IMR-90 (cell line): ENCODE results near the gene ALK. TPM values are rescaled to one million over a fixed set of nuclear protein-coding genes. Genes with fewer than 3 reads are reported as not detected.

ENCODE experiments used
- ATAC-seq: fragments of 200-7000 bp; cut with Tn5 transposase; 2 replicates; pipeline ENCODE4 v1.9.1; 2020; ENCODE audit warnings: low read depth, mild to moderate bottlenecking, moderate library complexity
- BruUV-seq: library from RNA; stranded (reverse); fragments of 400-500 nt; replicated peaks from 2 replicates; lab custom pipeline; 2021; lab: Mats Ljungman, UMichigan
- CTCF ChIA-PET: fragments of 300-600 bp; formaldehyde crosslinking; extraction: SDS; loops from one replicate; lab custom pipeline; 2021; ENCODE audit warnings: antibody characterized with exemption; lab: Yijun Ruan, JAX
- POLR2A ChIA-PET: fragments of 300-600 bp; sonication (Branson Sonifier 250); formaldehyde crosslinking; loops from one replicate; lab custom pipeline; 2022; ENCODE audit warnings: antibody characterized with exemption; ENCODE audit not compliant: unreplicated experiment; lab: Charles Lee
- DNase-seq: peaks from one replicate; pipeline ENCODE4 v3.0.0; 2013
- H2AFZ ChIP-seq: replicated peaks from 2 replicates; pipeline ENCODE3; 2013; ENCODE audit warnings: low read length, mild to moderate bottlenecking; ENCODE audit not compliant: poor library complexity
- H2AK5ac ChIP-seq: 2 replicates; pipeline ENCODE4 v1.6.1; 2013; ENCODE audit warnings: low read depth, low read length, inconsistent platforms
- H2AK9ac ChIP-seq: replicated peaks from 2 replicates; pipeline ENCODE3; 2013; ENCODE audit warnings: mild to moderate bottlenecking, low read depth, low read length, moderate library complexity; ENCODE audit not compliant: poor library complexity
- H2BK120ac ChIP-seq: 2 replicates; pipeline ENCODE4 v1.6.1; 2013; ENCODE audit warnings: low read depth, low read length, inconsistent platforms
- H2BK15ac ChIP-seq: 3 replicates; pipeline ENCODE4 v1.6.1; 2013; ENCODE audit warnings: low read depth, low read length, inconsistent platforms
- H2BK20ac ChIP-seq: 2 replicates; pipeline ENCODE4 v1.6.1; 2013; ENCODE audit warnings: low read depth, mild to moderate bottlenecking, inconsistent platforms, low read length, moderate library complexity
- H2BK5ac ChIP-seq: 2 replicates; pipeline ENCODE4 v1.6.1; 2013; ENCODE audit warnings: mild to moderate bottlenecking, low read depth, low read length, inconsistent platforms; ENCODE audit not compliant: poor library complexity, severe bottlenecking
- H3K14ac ChIP-seq: replicated peaks from 2 replicates; pipeline ENCODE4 v1.6.1; 2013; ENCODE audit warnings: low read depth, low read length, inconsistent platforms
- H3K18ac ChIP-seq: 2 replicates; pipeline ENCODE4 v1.6.1; 2013; ENCODE audit warnings: low read depth, low read length, control low read depth
- H3K23ac ChIP-seq: 2 replicates; pipeline ENCODE4 v1.6.1; 2013; ENCODE audit warnings: low read depth, low read length, inconsistent platforms
- H3K27ac ChIP-seq: 2 replicates; pipeline ENCODE4 v1.5.1; 2013; ENCODE audit warnings: mild to moderate bottlenecking, control low read depth, low read length; ENCODE audit not compliant: insufficient read depth
- H3K27me3 ChIP-seq: 2 replicates; pipeline ENCODE4 v1.6.1; 2013; ENCODE audit warnings: low read length; ENCODE audit not compliant: control insufficient read depth, insufficient read depth
- H3K36me3 ChIP-seq: 2 replicates; pipeline ENCODE4 v1.6.1; 2013; ENCODE audit warnings: low read length, mixed read lengths; ENCODE audit not compliant: control insufficient read depth, insufficient read depth
- H3K4ac ChIP-seq: 2 replicates; pipeline ENCODE4 v1.6.1; 2013; ENCODE audit warnings: low read depth, low read length, inconsistent platforms
- H3K4me1 ChIP-seq: 2 replicates; pipeline ENCODE4 v1.6.1; 2013; ENCODE audit warnings: low read length, mixed read lengths; ENCODE audit not compliant: control insufficient read depth, insufficient read depth
- H3K4me2 ChIP-seq: 2 replicates; pipeline ENCODE4 v1.6.1; 2013; ENCODE audit warnings: low read depth, mild to moderate bottlenecking, control low read depth, low read length, moderate library complexity
- H3K4me3 ChIP-seq: 2 replicates; pipeline ENCODE4 v1.5.1; 2013; ENCODE audit warnings: low read depth, mild to moderate bottlenecking, control low read depth, low read length, moderate library complexity; ENCODE audit not compliant: insufficient read depth
- H3K56ac ChIP-seq: 2 replicates; pipeline ENCODE4 v1.6.1; 2013; ENCODE audit warnings: low read length, inconsistent platforms; ENCODE audit not compliant: insufficient read depth; ENCODE audit errors: extremely low read depth
- H3K79me1 ChIP-seq, 2 experiments: 2 replicates each; pipeline ENCODE4 v1.6.1; 2013; ENCODE audit warnings: low read length in 2 of 2, inconsistent platforms in 1 of 2, low read depth in 1 of 2
- H3K9ac ChIP-seq: 2 replicates; pipeline ENCODE4 v1.6.1; 2013; ENCODE audit warnings: low read depth, low read length, control low read depth
- H3K9me1 ChIP-seq: 2 replicates; pipeline ENCODE4 v1.6.1; 2013; ENCODE audit warnings: low read length, inconsistent platforms; ENCODE audit not compliant: insufficient read depth
- H3K9me3 ChIP-seq: 2 replicates; pipeline ENCODE4 v1.6.1; 2013; ENCODE audit warnings: low read length; ENCODE audit not compliant: control insufficient read depth, insufficient read depth
- H4K20me1 ChIP-seq: 2 replicates; pipeline ENCODE4 v1.6.1; 2013; ENCODE audit warnings: low read length, inconsistent platforms; ENCODE audit not compliant: insufficient read depth
- H4K5ac ChIP-seq: 2 replicates; pipeline ENCODE4 v1.6.1; 2013; ENCODE audit warnings: mild to moderate bottlenecking, low read depth, low read length, control low read depth
- H4K8ac ChIP-seq, 2 experiments: 2 replicates each; pipeline ENCODE4 v1.6.1; 2013; ENCODE audit warnings: low read depth in 2 of 2, low read length in 2 of 2, control low read depth in 1 of 2, inconsistent platforms in 1 of 2
- H4K91ac ChIP-seq: 2 replicates; pipeline ENCODE4 v1.6.1; 2013; ENCODE audit warnings: low read depth, low read length, inconsistent platforms; ENCODE audit not compliant: insufficient read depth
- BHLHE40 ChIP-seq: fragments of 150-350 bp; IDR thresholded peaks from 2 replicates; pipeline ENCODE4 v1.6.1; 2016; ENCODE audit warnings: mild to moderate bottlenecking, low read depth, low read length
- SMC3 ChIP-seq: fragments of 150-350 bp; IDR thresholded peaks from 2 replicates; pipeline ENCODE4 v1.6.1; 2016; ENCODE audit warnings: low read depth, mild to moderate bottlenecking, antibody characterized with exemption, low read length, moderate library complexity
- WGBS, 2 experiments: methylation state at CpG; one replicate each; pipeline versions ENCODE4 v1.1.5 to v1.1.7; 2013; ENCODE audit warnings: missing lambda C conversion rate in 2 of 2; ENCODE audit not compliant: insufficient read length in 1 of 2; ENCODE audit errors: extremely low coverage in 2 of 2; 5-methylcytosine and 5-hydroxymethylcytosine counted together
- dilution Hi-C: fragments of 300-500 bp; cut with HindIII; formaldehyde crosslinking; loops from one replicate; pipeline ENCODE4 v1.14.3; 2018; ENCODE audit warnings: low sequenced_read_pairs; ENCODE audit not compliant: unreplicated experiment
- in situ Hi-C: fragments of 300-500 bp; cut with MboI; formaldehyde crosslinking; loops from 3 replicates; pipeline ENCODE4 v1.14.3; 2019; ENCODE audit warnings: low sequenced_read_pairs, inconsistent platforms, mixed read lengths
- intact Hi-C: fragments of 100-400 bp; cut with micrococcal nuclease; formaldehyde crosslinking; loops from 2 replicates; pipeline ENCODE4 v1.10.0; 2022
- polyA plus RNA-seq, 3 experiments: library from polyadenylated mRNA; depleted of rRNA; stranded (reverse); fragments of >200 nt; gene quantifications; 2 replicates each; pipeline ENCODE4 v1.2.3, GENCODE V29; 2012; ENCODE audit warnings: low replicate concordance in 1 of 3
- total RNA-seq: library from RNA; depleted of rRNA; stranded (reverse); fragments of >200 nt; gene quantifications from 2 replicates; pipeline ENCODE4 v1.2.3, GENCODE V29; 2012

ALK gene
- total and polyA plus RNA-seq, 2 of the 4 experiments (the other 2 are of a cell fraction) = not detected

DNA sequence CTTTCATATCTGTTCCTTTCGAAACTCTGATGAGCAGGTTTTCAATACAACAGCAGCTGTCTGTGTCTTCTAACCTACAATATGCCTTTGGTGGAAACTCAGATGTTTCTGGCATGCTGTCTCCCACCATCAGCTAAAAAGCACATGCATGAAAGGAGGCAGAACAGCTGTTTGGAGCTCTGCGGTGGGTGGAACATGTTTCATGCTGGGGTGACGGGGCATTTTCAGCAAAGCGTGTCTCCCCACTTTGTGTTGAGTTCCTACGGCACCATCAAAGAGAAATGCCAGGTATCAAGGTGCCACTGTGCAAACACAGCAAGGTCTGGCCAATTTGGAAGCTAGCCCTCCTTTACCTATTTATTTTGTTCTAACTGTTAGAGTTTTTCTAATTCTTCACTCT, 516.1 kb downstream of the ALK start:
- H3K14ac ChIP-seq = no peak overlapping the region
- WGBS, 2 experiments = 50% methylated on average over 1 of the region's 5 CpGs; no CpG with 5 or more reads in 1 of the 2 experiments
- H3K56ac ChIP-seq = no peak overlapping the region
- CTCF ChIA-PET = no interaction called here
- H2BK5ac ChIP-seq = no peak overlapping the region
- H2BK15ac ChIP-seq = no peak overlapping the region
- H2AFZ ChIP-seq = no peak overlapping the region
- intact Hi-C loops = no loop called here
- dilution Hi-C loops = no loop called here
- no peak for TF ChIP-seq SMC3
- no peak for TF ChIP-seq BHLHE40
- DNase-seq (no peak), ATAC-seq (no peak)
- no peaks in the 10 kb centered on the region for H3K36me3 ChIP-seq
- BruUV-seq = no TSS peak
- H3K79me1 ChIP-seq = no peaks in the 10 kb centered on the region
- H3K4ac ChIP-seq = no peak overlapping the region
- H4K91ac ChIP-seq = no peak overlapping the region
- no peak overlapping the region for H3K23ac ChIP-seq
- no peak overlapping the region for H2AK9ac ChIP-seq
- POLR2A ChIA-PET = no interaction called here
- H3K18ac ChIP-seq = no peak overlapping the region
- no peak overlapping the region for H2BK120ac ChIP-seq
- no peak overlapping the region for H2AK5ac ChIP-seq
- no peak overlapping the region for H2BK20ac ChIP-seq
- in situ Hi-C loops = no loop called here
- no peak overlapping the region for H4K5ac ChIP-seq
- H4K8ac ChIP-seq = no peak overlapping the region
- no peak overlapping the region for H3K27ac ChIP-seq
- no peaks in the 10 kb centered on the region for H3K4me1 ChIP-seq
- no peaks in the 10 kb centered on the region for H3K9me1 ChIP-seq
- no peaks in the 10 kb centered on the region for H3K9me3 ChIP-seq
- no peaks in the 10 kb centered on the region for H4K20me1 ChIP-seq
- peaks cover 14% of the 10 kb centered on the region for H3K27me3 ChIP-seq
- no peak overlapping the region for H3K4me2 ChIP-seq
- H3K9ac ChIP-seq = no peak overlapping the region
- no peak overlapping the region for H3K4me3 ChIP-seq
